Small intestine (tissue), 7 donors: ENCODE data around the gene JOSD2. TPM values are rescaled to one million over a fixed set of nuclear protein-coding genes. Genes with fewer than 3 reads are reported as not detected.

Source experiments
- DNase-seq, 2 donors: peaks; one replicate each; pipeline versions ENCODE4 v3.0.0 to v3.0.0-alpha.2; 2013
- FAIRE-seq: peaks from 2 replicates; lab custom pipeline; 2012; peaks lifted over from hg19 to GRCh38; lab: Jason Lieb, UNC
- H3K27ac ChIP-seq, 3 donors: one replicate each; pipeline ENCODE4 v1.5.1; 2013; ENCODE audit warnings: low read length in 2 of 3, mild to moderate bottlenecking in 2 of 3, control low read depth in 1 of 3, inconsistent platforms in 1 of 3, low read depth in 1 of 3, moderate library complexity in 1 of 3
- H3K27me3 ChIP-seq, 3 donors: one replicate each; pipeline ENCODE4 v1.6.1; 2013; ENCODE audit warnings: low read length in 3 of 3, inconsistent platforms in 1 of 3; ENCODE audit not compliant: control insufficient read depth in 3 of 3, insufficient read depth in 3 of 3
- H3K36me3 ChIP-seq, 3 donors: one replicate each; pipeline ENCODE4 v1.6.1; 2013; ENCODE audit warnings: low read length in 3 of 3, inconsistent platforms in 1 of 3, low read depth in 1 of 3, mild to moderate bottlenecking in 1 of 3, moderate library complexity in 1 of 3; ENCODE audit not compliant: control insufficient read depth in 3 of 3, insufficient read depth in 2 of 3
- H3K4me1 ChIP-seq, 3 donors: one replicate each; pipeline ENCODE4 v1.6.1; 2013; ENCODE audit warnings: low read length in 2 of 3, inconsistent platforms in 1 of 3, low read depth in 1 of 3, mild to moderate bottlenecking in 1 of 3, moderate library complexity in 1 of 3; ENCODE audit not compliant: control insufficient read depth in 3 of 3, insufficient read depth in 2 of 3
- H3K4me3 ChIP-seq, 3 donors: one replicate each; pipeline ENCODE4 v1.5.1; 2013; ENCODE audit warnings: low read length in 3 of 3, control low read depth in 1 of 3, inconsistent platforms in 1 of 3, low read depth in 1 of 3, mild to moderate bottlenecking in 1 of 3, moderate library complexity in 1 of 3
- H3K9me3 ChIP-seq, 2 donors: one replicate each; pipeline ENCODE4 v1.6.1; 2013; ENCODE audit warnings: low read depth in 1 of 2, low read length in 1 of 2; ENCODE audit not compliant: control insufficient read depth in 2 of 2, insufficient read depth in 1 of 2
- WGBS, 3 donors: extraction: QIAGEN DNeasy Blood & Tissue Kit; methylation state at CpG; one replicate each; pipeline ENCODE4 v1.1.7; 2013; 5-methylcytosine and 5-hydroxymethylcytosine counted together
- polyA plus RNA-seq, 4 donors: library from polyadenylated mRNA; stranded (reverse) in 3 of 4; unstranded in 1 of 4; fragments of 200-250 nt in 3 of 4; fragments of 120-200 nt in 1 of 4; gene quantifications; one replicate each; pipeline versions ENCODE4 v1.2.1 to v1.2.3, GENCODE V29; 2013
- donor health status: healthy with polysubstance abuse.
- donor health status: control.
- donor health status: control.
- donor health status: Bipolar disorder and iron deficiency.
- donor health status: healthy.

Gene JOSD2
- polyA plus RNA-seq, 4 donors: 21.2 to 97.8 (median 74.1) TPM

DNA sequence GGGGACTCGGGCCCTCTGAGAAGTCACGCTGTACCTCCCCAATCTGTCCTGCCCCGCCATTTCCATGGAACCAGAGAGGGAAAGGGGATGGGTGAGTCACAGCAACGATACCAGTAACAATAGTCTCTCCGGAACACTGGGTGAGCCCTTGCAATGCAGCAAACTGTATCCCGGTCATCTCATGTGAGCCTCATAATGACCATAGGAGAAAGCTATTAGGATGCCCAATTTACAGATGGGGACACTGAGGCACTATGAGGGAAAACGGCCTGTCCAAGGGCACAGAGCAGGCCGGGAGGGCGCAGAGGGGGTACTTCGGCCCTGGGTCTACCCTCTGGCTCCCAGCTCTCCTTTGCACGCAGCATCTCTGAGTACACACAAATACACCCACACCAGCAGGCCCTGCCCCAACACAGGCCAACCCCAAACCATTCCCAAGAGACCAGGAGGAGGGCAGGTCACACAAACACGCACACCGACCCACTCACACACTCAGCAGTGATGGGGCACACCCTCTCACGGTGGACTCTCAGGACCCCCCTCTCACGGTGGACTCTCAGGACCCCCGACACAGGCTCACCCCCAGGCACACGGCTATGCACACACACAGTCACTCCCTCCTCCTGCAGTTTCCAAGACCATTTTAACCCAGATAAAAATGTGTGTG, 39.1 kb upstream of the JOSD2 start:
- peaks cover 0 to 15% (median 10%) of the 10 kb centered on the region in 3 donors for H3K27me3 ChIP-seq
- no peak overlapping the region for H3K4me3 ChIP-seq
- FAIRE-seq: no peak
- peak overlapping the region in 1 of 3 donors; percentile 8 for H3K27ac ChIP-seq
- WGBS, 3 donors: 64 to 71% (median 66%) methylated on average over 17 of the region's 17 CpGs
- H3K36me3 ChIP-seq: no peaks in the 10 kb centered on the region
- H3K4me1 ChIP-seq: no peaks in the 10 kb centered on the region
- DNase-seq: no peak
- H3K9me3 ChIP-seq: no peaks in the 10 kb centered on the region

GRCh38 chr19:50549059-50549926, 38.3 kb upstream of the JOSD2 start:
- no peak overlapping the region for H3K4me3 ChIP-seq
- no peak overlapping the region for H3K27ac ChIP-seq
- no peaks in the 10 kb centered on the region for H3K9me3 ChIP-seq
- peaks cover 0 to 15% (median 10%) of the 10 kb centered on the region in 3 donors for H3K27me3 ChIP-seq
- WGBS, 3 donors: 59 to 75% (median 72%) methylated on average over 16 to 22 of the region's 22 CpGs
- no peak for DNase-seq
- no peak for FAIRE-seq
- no peaks in the 10 kb centered on the region for H3K36me3 ChIP-seq
- H3K4me1 ChIP-seq: no peaks in the 10 kb centered on the region

- H3K27ac ChIP-seq: no peak overlapping the region
- DNase-seq: no peak
- 74 to 78% (median 78%) methylated on average over 36 to 45 of the region's 45 CpGs for WGBS, 3 donors
- no peak overlapping the region for H3K4me3 ChIP-seq
- no peaks in the 10 kb centered on the region for H3K4me1 ChIP-seq
- no peaks in the 10 kb centered on the region for H3K9me3 ChIP-seq
- H3K27me3 ChIP-seq: peaks cover 0 to 15% (median 10%) of the 10 kb centered on the region in 3 donors
- no peak for FAIRE-seq
- H3K36me3 ChIP-seq: no peaks in the 10 kb centered on the region
These were observed 37.4 kb upstream of the JOSD2 start for GRCh38 chr19:50548191-50549058.

DNA sequence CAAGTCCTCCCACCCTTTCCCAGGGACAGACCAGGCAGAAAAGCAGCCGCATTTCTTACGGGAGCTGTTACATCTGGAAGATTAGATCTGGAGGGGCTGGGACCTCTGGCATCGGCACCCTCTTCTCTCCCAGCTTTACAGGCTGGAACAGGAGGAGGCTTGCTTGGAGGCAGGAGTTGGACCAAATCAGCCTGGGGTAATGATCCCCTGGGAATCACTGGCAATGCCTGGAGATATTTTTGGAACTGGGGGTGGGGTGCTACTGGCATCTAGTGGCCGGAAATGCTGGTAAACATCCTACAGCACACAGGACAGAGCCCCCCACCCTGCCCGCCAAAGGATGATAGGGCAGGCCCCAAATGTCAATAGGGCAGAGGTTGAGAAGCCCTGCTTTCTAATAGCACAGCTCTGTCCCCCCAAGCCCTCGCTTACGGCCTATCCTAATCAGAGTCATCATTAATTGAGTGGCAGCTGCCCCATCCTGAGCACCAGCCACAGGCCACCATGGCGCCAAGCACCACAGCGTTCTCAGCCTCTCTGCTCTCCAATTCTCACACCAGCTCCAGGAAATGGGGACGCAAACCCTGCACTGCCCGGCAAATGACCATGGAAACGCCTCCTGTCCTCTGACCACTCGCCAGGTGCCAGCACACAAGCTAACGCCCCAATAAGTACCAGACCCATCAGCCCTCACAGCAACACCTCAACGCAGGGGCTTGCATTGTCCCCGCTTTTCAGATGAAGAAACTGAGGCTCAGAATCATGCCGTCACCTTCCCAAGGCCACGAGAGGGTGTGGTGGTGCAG, 36.6 kb upstream of the JOSD2 start:
- Histone ChIP-seq H3K36me3 (no peaks in the 10 kb centered on the region), H3K27me3 (peaks cover 0 to 15% (median 10%) of the 10 kb centered on the region in 3 donors), H3K9me3 (no peaks in the 10 kb centered on the region), H3K4me1 (no peaks in the 10 kb centered on the region), H3K27ac (no peak overlapping the region), H3K4me3 (no peak overlapping the region)
- FAIRE-seq: no peak
- DNase-seq: no peak
- 60 to 69% (median 66%) methylated on average over 18 of the region's 18 CpGs for WGBS, 3 donors

DNA sequence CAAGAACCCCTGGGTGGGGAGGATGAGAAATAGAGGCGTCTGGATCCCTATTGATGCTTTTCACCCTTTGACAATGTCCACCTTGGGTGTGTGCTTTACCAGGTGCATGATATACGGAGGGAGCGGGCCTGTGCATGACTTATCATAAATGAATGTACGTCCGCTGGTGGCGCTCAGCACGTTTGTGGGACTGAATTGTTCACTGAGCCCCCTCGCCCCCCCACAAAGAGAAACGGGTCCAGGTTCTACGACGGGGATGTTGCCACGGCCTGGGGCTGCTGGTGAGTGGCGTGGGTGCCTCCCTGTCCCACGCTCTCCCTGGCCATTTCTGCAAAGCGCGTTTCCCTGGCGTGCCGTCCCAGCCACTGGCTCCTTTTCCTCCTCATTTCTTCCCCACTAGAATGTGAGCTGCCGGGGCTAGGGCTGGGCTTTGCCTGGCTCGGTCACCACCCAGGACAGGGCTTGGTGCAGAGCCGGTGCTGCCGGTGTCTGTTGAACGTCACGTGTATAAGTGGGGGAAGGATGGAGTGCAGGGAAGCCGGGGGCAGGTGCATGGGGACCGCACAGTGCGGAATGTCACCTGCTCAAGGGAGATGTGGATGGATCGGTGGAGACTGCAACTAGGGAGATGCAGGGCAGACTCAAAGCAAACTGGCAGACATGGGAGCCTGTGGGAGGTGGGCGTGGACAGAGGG, 35.7 kb upstream of the JOSD2 start:
- FAIRE-seq (no peak), DNase-seq (no peak)
- no peak overlapping the region for H3K4me3 ChIP-seq
- no peaks in the 10 kb centered on the region for H3K36me3 ChIP-seq
- H3K27me3 ChIP-seq: peaks cover 0 to 9% (median 6%) of the 10 kb centered on the region in 3 donors
- H3K4me1 ChIP-seq: no peaks in the 10 kb centered on the region
- no peak overlapping the region for H3K27ac ChIP-seq
- WGBS, 3 donors: 63 to 75% (median 64%) methylated on average over 28 to 29 of the region's 29 CpGs
- no peaks in the 10 kb centered on the region for H3K9me3 ChIP-seq

DNA sequence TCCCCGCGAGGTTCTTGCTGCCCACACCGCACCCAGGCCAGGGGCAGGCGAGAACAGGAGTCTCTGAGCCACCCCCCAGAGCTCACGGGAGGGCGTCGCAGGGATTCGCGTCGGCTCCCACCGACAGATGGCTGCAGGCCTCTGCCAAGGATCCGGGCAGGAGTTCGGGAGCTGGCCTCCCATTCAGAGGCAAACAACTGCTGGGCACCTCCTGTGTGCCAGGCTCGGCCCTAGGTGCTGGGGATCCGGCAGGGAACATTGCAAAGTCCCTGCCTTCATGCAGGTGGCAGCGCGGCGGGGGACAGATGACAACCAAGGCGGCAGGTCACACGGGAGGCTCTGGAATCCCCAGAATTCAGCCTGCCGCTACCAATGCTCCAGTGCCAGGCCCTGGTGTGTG, 32.0 kb upstream of the JOSD2 start:
- no peaks in the 10 kb centered on the region for H3K4me1 ChIP-seq
- DNase-seq (no peak), FAIRE-seq (no peak)
- no peaks in the 10 kb centered on the region for H3K9me3 ChIP-seq
- 75 to 87% (median 83%) methylated on average over 21 of the region's 21 CpGs for WGBS, 3 donors
- H3K27me3 ChIP-seq: peaks cover 0 to 2% (median 0%) of the 10 kb centered on the region in 3 donors
- no peak overlapping the region for H3K4me3 ChIP-seq
- no peaks in the 10 kb centered on the region for H3K36me3 ChIP-seq
- H3K27ac ChIP-seq: no peak overlapping the region

- no peaks in the 10 kb centered on the region for H3K36me3 ChIP-seq
- WGBS, 3 donors: 13 to 18% (median 14%) methylated on average over 15 of the region's 15 CpGs
- FAIRE-seq (no peak), DNase-seq (peak; percentile 59 to 80)
- H3K27me3 ChIP-seq: no peaks in the 10 kb centered on the region
- H3K9me3 ChIP-seq: peaks cover 0 to 1% of the 10 kb centered on the region in 2 donors
- no peak overlapping the region for H3K4me3 ChIP-seq
- no peaks in the 10 kb centered on the region for H3K4me1 ChIP-seq
- H3K27ac ChIP-seq: no peak overlapping the region
These were observed 26.8 kb upstream of the JOSD2 start for GRCh38 chr19:50537769-50538230.
